SK-N-MC (cell line): ENCODE data around the gene PCDH1.

Experiments
- EZH2 ChIP-seq: fragments of 200-600 bp; sonication (generic); IDR thresholded peaks from one replicate; pipeline ENCODE4 v1.6.1; 2017; ENCODE audit warnings: antibody characterized with exemption
- FOXP2 ChIP-seq: optimal IDR thresholded peaks from 2 replicates; pipeline ENCODE3; 2011; ENCODE audit warnings: mild to moderate bottlenecking, moderate library complexity; ENCODE audit not compliant: insufficient read depth; ENCODE audit errors: extremely low read length, control extremely low read depth
- POLR2AphosphoS5 ChIP-seq: IDR thresholded peaks from 2 replicates; pipeline ENCODE4 v1.6.1; 2012; ENCODE audit warnings: mild to moderate bottlenecking, low read depth, low read length, borderline replicate concordance

DNA sequence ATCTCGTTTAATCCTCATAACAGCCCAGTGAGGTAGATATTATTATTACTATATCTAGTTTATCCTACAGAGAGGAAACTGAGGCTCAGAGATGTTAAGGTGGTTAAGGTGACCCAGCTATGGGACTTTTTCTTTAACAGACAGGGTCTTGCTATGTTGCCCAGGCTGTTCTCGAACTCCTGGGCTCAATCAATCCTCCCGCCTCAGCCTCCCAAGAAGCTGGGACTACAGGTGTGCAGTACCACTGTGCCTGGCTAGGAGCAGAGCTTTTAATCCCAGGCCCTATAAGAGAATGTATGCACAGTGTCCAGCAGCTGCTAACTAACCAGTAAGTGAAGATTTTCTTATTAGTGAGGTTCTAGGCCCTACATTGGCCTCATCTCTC is 62.4 kb downstream of the PCDH1 start:
- TF ChIP-seq POLR2AphosphoS5 = no peak
- TF ChIP-seq EZH2 = no peak
- no peak for TF ChIP-seq FOXP2
